H9 (cell line): ENCODE data around the gene FAM114A1. TPM values are rescaled to one million over a fixed set of nuclear protein-coding genes. Genes with fewer than 3 reads are reported as not detected.

Source experiments
- DNase-seq: peaks from one replicate; pipeline ENCODE4 v3.0.0-alpha.2; 2017
- H2AFZ ChIP-seq: one replicate; pipeline ENCODE4 v1.6.1; 2013; ENCODE audit warnings: mild to moderate bottlenecking, low read length, control low read depth, moderate library complexity
- H2AK5ac ChIP-seq: 2 replicates; pipeline ENCODE4 v1.6.1; 2013; ENCODE audit warnings: low read length, control low read depth, mixed read lengths; ENCODE audit not compliant: insufficient read length
- H2BK120ac ChIP-seq: one replicate; pipeline ENCODE4 v1.6.1; 2013; ENCODE audit warnings: low read depth, mild to moderate bottlenecking, low read length, control low read depth, inconsistent platforms; ENCODE audit not compliant: poor library complexity, severe bottlenecking
- H2BK12ac ChIP-seq: 2 replicates; pipeline ENCODE4 v1.6.1; 2013; ENCODE audit warnings: low read length, control low read depth, mixed read lengths, low read depth; ENCODE audit not compliant: insufficient read length
- H2BK15ac ChIP-seq: 2 replicates; pipeline ENCODE4 v1.6.1; 2013; ENCODE audit warnings: low read depth, low read length, control low read depth
- H2BK20ac ChIP-seq: one replicate; pipeline ENCODE4 v1.6.1; 2013; ENCODE audit warnings: low read depth, mild to moderate bottlenecking, low read length, control low read depth, inconsistent platforms; ENCODE audit not compliant: poor library complexity, severe bottlenecking
- H2BK5ac ChIP-seq: 2 replicates; pipeline ENCODE4 v1.6.1; 2013; ENCODE audit warnings: low read length, control low read depth, mixed read lengths; ENCODE audit not compliant: insufficient read length
- H3K14ac ChIP-seq: 2 replicates; pipeline ENCODE4 v1.6.1; 2013; ENCODE audit warnings: low read length, control low read depth; ENCODE audit not compliant: insufficient read depth
- H3K18ac ChIP-seq: 2 replicates; pipeline ENCODE4 v1.6.1; 2013; ENCODE audit warnings: low read depth, mild to moderate bottlenecking, mixed read lengths, low read length, control low read depth; ENCODE audit not compliant: insufficient read length
- H3K23ac ChIP-seq: 2 replicates; pipeline ENCODE4 v1.6.1; 2013; ENCODE audit warnings: low read length, control low read depth, mixed read lengths, low read depth; ENCODE audit not compliant: insufficient read length
- H3K23me2 ChIP-seq: 2 replicates; pipeline ENCODE4 v1.6.1; 2013; ENCODE audit warnings: low read depth, mild to moderate bottlenecking, mixed read lengths, low read length, control low read depth; ENCODE audit not compliant: insufficient read length, poor library complexity, severe bottlenecking
- H3K27ac ChIP-seq: 2 replicates; pipeline ENCODE4 v1.5.1; 2013; ENCODE audit warnings: low read length, control low read depth, mixed read lengths, low read depth; ENCODE audit not compliant: insufficient read length
- H3K27me3 ChIP-seq: 2 replicates; pipeline ENCODE4 v1.6.1; 2013; ENCODE audit warnings: low read length, control low read depth, inconsistent platforms; ENCODE audit not compliant: insufficient read depth
- H3K4ac ChIP-seq: 2 replicates; pipeline ENCODE4 v1.6.1; 2013; ENCODE audit warnings: low read depth, mild to moderate bottlenecking, control low read depth, inconsistent platforms, low read length, moderate library complexity
- H3K4me1 ChIP-seq: 2 replicates; pipeline ENCODE4 v1.6.1; 2013; ENCODE audit warnings: low read length, control low read depth, inconsistent platforms; ENCODE audit not compliant: insufficient read depth
- H3K4me2 ChIP-seq: 2 replicates; pipeline ENCODE4 v1.6.1; 2013; ENCODE audit warnings: low read length, control low read depth, mixed read lengths; ENCODE audit not compliant: insufficient read length, insufficient read depth
- H3K56ac ChIP-seq: 2 replicates; pipeline ENCODE4 v1.6.1; 2013; ENCODE audit warnings: low read depth, mild to moderate bottlenecking, mixed read lengths, low read length, control low read depth; ENCODE audit not compliant: insufficient read length
- H3K79me1 ChIP-seq: 2 replicates; pipeline ENCODE4 v1.6.1; 2013; ENCODE audit warnings: low read depth, mild to moderate bottlenecking, moderate library complexity, low read length, control low read depth, inconsistent platforms; ENCODE audit not compliant: insufficient read depth, poor library complexity, severe bottlenecking
- H3K79me2 ChIP-seq: 2 replicates; pipeline ENCODE4 v1.6.1; 2013; ENCODE audit warnings: low read length, control low read depth, inconsistent platforms; ENCODE audit not compliant: insufficient read depth
- H3K9ac ChIP-seq: 2 replicates; pipeline ENCODE4 v1.6.1; 2013; ENCODE audit warnings: low read length, control low read depth, mixed read lengths; ENCODE audit not compliant: insufficient read length; ENCODE audit errors: extremely low read depth
- H3K9me3 ChIP-seq: one replicate; pipeline ENCODE4 v1.6.1; 2013; ENCODE audit warnings: low read depth, low read length, inconsistent platforms; ENCODE audit not compliant: control insufficient read depth
- H3T11ph ChIP-seq: one replicate; pipeline ENCODE4 v1.6.1; 2013; ENCODE audit warnings: mild to moderate bottlenecking, low read length, control low read depth, inconsistent platforms
- H4K20me1 ChIP-seq: one replicate; pipeline ENCODE4 v1.6.1; 2013; ENCODE audit not compliant: control insufficient read depth, insufficient read length, insufficient read depth
- H4K5ac ChIP-seq: 2 replicates; pipeline ENCODE4 v1.6.1; 2013; ENCODE audit warnings: low read depth, mild to moderate bottlenecking, mixed read lengths, low read length, control low read depth; ENCODE audit not compliant: insufficient read length
- H4K8ac ChIP-seq: replicated peaks from 2 replicates; pipeline ENCODE4 v1.6.1; 2013; ENCODE audit warnings: low read length, control low read depth, mixed read lengths, low read depth; ENCODE audit not compliant: insufficient read length
- H4K91ac ChIP-seq: 2 replicates; pipeline ENCODE4 v1.6.1; 2013; ENCODE audit warnings: low read depth, mild to moderate bottlenecking, moderate library complexity, mixed read lengths, low read length, control low read depth; ENCODE audit not compliant: insufficient read length
- H3K27ac Mint-ChIP-seq, 3 experiments: 2 replicates in 2 of 3; 3 replicates in 1 of 3; pipeline ENCODE4 v1.8.0; 2020 to 2021; ENCODE audit warnings: mixed read lengths in 3 of 3, mild to moderate bottlenecking in 1 of 3, moderate library complexity in 1 of 3
- H3K27me3 Mint-ChIP-seq: 2 replicates; pipeline ENCODE4 v1.8.0; 2021; ENCODE audit warnings: low read depth, mild to moderate bottlenecking, moderate library complexity, mixed read lengths
- H3K36me3 Mint-ChIP-seq, 3 experiments: 2 replicates in 2 of 3; 3 replicates in 1 of 3; pipeline ENCODE4 v1.8.0; 2020 to 2021; ENCODE audit warnings: low read depth in 3 of 3, mixed read lengths in 3 of 3; ENCODE audit not compliant: insufficient read depth in 1 of 3
- H3K4me1 Mint-ChIP-seq, 2 experiments: 2 replicates each; pipeline ENCODE4 v1.8.0; 2020; ENCODE audit warnings: mixed read lengths in 2 of 2
- H3K4me3 Mint-ChIP-seq, 2 experiments: 2 replicates in 1 of 2; 3 replicates in 1 of 2; pipeline ENCODE4 v1.8.0; 2020 to 2021; ENCODE audit warnings: mild to moderate bottlenecking in 2 of 2, mixed read lengths in 2 of 2, moderate library complexity in 1 of 2
- H3K9me3 Mint-ChIP-seq, 2 experiments: 2 replicates in 1 of 2; 3 replicates in 1 of 2; pipeline ENCODE4 v1.8.0; 2020; ENCODE audit warnings: mild to moderate bottlenecking in 2 of 2, mixed read lengths in 2 of 2, moderate library complexity in 1 of 2
- WGBS: extraction: QIAGEN DNeasy Blood & Tissue Kit; methylation state at CpG from one replicate; pipeline ENCODE4 v1.1.7; 2013; ENCODE audit warnings: missing lambda C conversion rate, low lambda C conversion rate, mixed read lengths; ENCODE audit not compliant: insufficient read length; ENCODE audit errors: extremely low coverage; 5-methylcytosine and 5-hydroxymethylcytosine counted together
- total RNA-seq: library from RNA; stranded (reverse); gene quantifications from 2 replicates; pipeline ENCODE4 v1.2.1, GENCODE V29; 2021
- TF ChIP-seq, protein P1 (sequence below): fragments of 200-600 bp; sonication (generic); conservative IDR thresholded peaks from 3 replicates; pipeline ENCODE4 v1.8.0; 2021; ENCODE audit warnings: antibody characterized with exemption, mild to moderate bottlenecking

The FAM114A1 gene
- total RNA-seq, 1 experiment from 2014 or later, result 9.9 TPM

DNA sequence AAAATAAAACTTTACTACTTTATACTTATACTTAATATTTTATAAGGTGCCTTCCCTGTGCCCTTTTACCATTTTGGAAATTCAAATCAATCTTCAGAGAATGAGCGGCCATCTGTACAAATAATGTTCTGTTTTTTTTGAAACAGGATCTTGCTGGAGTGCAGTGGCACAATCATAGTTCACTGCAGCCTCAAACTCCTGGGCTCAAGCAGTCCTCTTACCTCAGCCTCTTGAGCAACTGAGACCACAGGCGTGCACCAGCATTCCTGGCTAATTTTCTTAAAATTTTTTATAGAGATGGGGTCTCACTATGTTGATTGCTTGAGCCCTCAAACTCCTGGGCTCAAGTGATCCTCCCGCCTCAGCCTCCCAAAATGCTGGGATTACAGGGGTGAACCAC lies 53.5 kb downstream of the FAM114A1 start:
- no peak overlapping the region for H3K9ac ChIP-seq
- no peak overlapping the region for H3K4me2 ChIP-seq
- TF ChIP-seq, protein P1, sequence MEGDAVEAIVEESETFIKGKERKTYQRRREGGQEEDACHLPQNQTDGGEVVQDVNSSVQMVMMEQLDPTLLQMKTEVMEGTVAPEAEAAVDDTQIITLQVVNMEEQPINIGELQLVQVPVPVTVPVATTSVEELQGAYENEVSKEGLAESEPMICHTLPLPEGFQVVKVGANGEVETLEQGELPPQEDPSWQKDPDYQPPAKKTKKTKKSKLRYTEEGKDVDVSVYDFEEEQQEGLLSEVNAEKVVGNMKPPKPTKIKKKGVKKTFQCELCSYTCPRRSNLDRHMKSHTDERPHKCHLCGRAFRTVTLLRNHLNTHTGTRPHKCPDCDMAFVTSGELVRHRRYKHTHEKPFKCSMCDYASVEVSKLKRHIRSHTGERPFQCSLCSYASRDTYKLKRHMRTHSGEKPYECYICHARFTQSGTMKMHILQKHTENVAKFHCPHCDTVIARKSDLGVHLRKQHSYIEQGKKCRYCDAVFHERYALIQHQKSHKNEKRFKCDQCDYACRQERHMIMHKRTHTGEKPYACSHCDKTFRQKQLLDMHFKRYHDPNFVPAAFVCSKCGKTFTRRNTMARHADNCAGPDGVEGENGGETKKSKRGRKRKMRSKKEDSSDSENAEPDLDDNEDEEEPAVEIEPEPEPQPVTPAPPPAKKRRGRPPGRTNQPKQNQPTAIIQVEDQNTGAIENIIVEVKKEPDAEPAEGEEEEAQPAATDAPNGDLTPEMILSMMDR, result no peak
- no peak overlapping the region for H4K91ac ChIP-seq
- H2AK5ac ChIP-seq, result no peak overlapping the region
- no peak overlapping the region for H3K56ac ChIP-seq
- H4K20me1 ChIP-seq, result no peaks in the 10 kb centered on the region
- Mint-ChIP-seq H3K36me3 (peaks cover 0 to 4% (median 4%) of the 10 kb centered on the region in 3 experiments; a peak in 5 of 7 replicates), H3K27ac (no peak overlapping the region), H3K27me3 (no peaks in the 10 kb centered on the region; the same call in 1 of the 2 replicates), H3K9me3 (no peaks in the 10 kb centered on the region; a peak in 1 of 5 replicates), H3K4me3 (no peak overlapping the region), H3K4me1 (peaks cover 0 to 7% of the 10 kb centered on the region in 2 experiments; a peak in 1 of 4 replicates)
- H3K79me2 ChIP-seq, result no peaks in the 10 kb centered on the region
- H2BK15ac ChIP-seq, result no peak overlapping the region
- H4K5ac ChIP-seq, result no peak overlapping the region
- H4K8ac ChIP-seq, result no peak overlapping the region
- H2BK20ac ChIP-seq, result no peak overlapping the region
- no peak overlapping the region for H3K27ac ChIP-seq
- H3K14ac ChIP-seq, result no peak overlapping the region
- H3T11ph ChIP-seq, result no peak overlapping the region
- no peak overlapping the region for H2BK120ac ChIP-seq
- H3K23ac ChIP-seq, result no peak overlapping the region
- H2AFZ ChIP-seq, result no peak overlapping the region
- no peaks in the 10 kb centered on the region for H3K23me2 ChIP-seq
- H2BK12ac ChIP-seq, result no peak overlapping the region
- no peaks in the 10 kb centered on the region for H3K27me3 ChIP-seq
- no CpG with 5 or more reads among the region's 3 CpGs for WGBS
- H3K18ac ChIP-seq, result no peak overlapping the region
- no peaks in the 10 kb centered on the region for H3K79me1 ChIP-seq
- no peaks in the 10 kb centered on the region for H3K4me1 ChIP-seq
- no peak for DNase-seq
- H2BK5ac ChIP-seq, result no peak overlapping the region
- no peaks in the 10 kb centered on the region for H3K9me3 ChIP-seq
- H3K4ac ChIP-seq, result no peak overlapping the region
